ENCODE data around the gene SCUBE2.

The SCUBE2 gene

GRCh38 chr11:9073466-9074225 is 17.8 kb downstream of the SCUBE2 start:
- no peak for DNase-seq

- DNase-seq = no peak
Measured at GRCh38 chr11:9072626-9073176, 18.7 kb downstream of the SCUBE2 start.

- DNase-seq = no peak
Measured at GRCh38 chr11:9071692-9072091, 19.7 kb downstream of the SCUBE2 start.

GRCh38 chr11:9070749-9071491 is 20.5 kb downstream of the SCUBE2 start:
- DNase-seq = no peak

- DNase-seq = no peak
Measured at GRCh38 chr11:9069862-9070470, 21.4 kb downstream of the SCUBE2 start.

GRCh38 chr11:9069256-9069655 is 22.1 kb downstream of the SCUBE2 start:
- DNase-seq = no peak

GRCh38 chr11:9066433-9066925 is 24.9 kb downstream of the SCUBE2 start:
- DNase-seq = no peak

GRCh38 chr11:9065607-9066432 is 25.6 kb downstream of the SCUBE2 start:
- DNase-seq = no peak

GRCh38 chr11:9061807-9062206 is 29.6 kb downstream of the SCUBE2 start:
- DNase-seq = no peak

- DNase-seq = peak in 1 of 5 donors; percentile 87
Measured at GRCh38 chr11:9060700-9061111, 30.7 kb downstream of the SCUBE2 start.

GRCh38 chr11:9059406-9059805 is 32.0 kb downstream of the SCUBE2 start:
- no peak for DNase-seq

GRCh38 chr11:9057888-9058287 is 33.5 kb downstream of the SCUBE2 start:
- DNase-seq = no peak

- no peak for DNase-seq
Measured at GRCh38 chr11:9057007-9057406, 34.4 kb downstream of the SCUBE2 start.

GRCh38 chr11:9056467-9056866 is 34.9 kb downstream of the SCUBE2 start:
- no peak for DNase-seq

- DNase-seq = no peak
Measured at GRCh38 chr11:9053316-9054035, 37.9 kb downstream of the SCUBE2 start.

- DNase-seq = no peak
Measured at GRCh38 chr11:9052316-9052715, 39.1 kb downstream of the SCUBE2 start.

GRCh38 chr11:9049959-9050358 is 41.4 kb downstream of the SCUBE2 start:
- no peak for DNase-seq

- no peak for DNase-seq
Measured at GRCh38 chr11:9047964-9048523, 43.4 kb downstream of the SCUBE2 start.

GRCh38 chr11:9046481-9046880 is 44.9 kb downstream of the SCUBE2 start:
- no peak for DNase-seq

GRCh38 chr11:9042488-9042887 is 48.9 kb downstream of the SCUBE2 start:
- no peak for DNase-seq

- no peak for DNase-seq
Measured at GRCh38 chr11:9041747-9042146, 49.7 kb downstream of the SCUBE2 start.

All from T-helper 1 cell (primary cell).